VCaP (cell line): ENCODE data around the gene RNU2-1.
"Not testable (repeated sequence)": the region's sequence is repeated elsewhere in the genome, so short reads cannot be mapped to it uniquely, and the experiment has no call there.

Experiments used
- H3K27ac ChIP-seq: fragments of 450-650 bp; 2 replicates; pipeline ENCODE4 v1.5.1; 2017
- TF ChIP-seq, protein P1 (sequence below): fragments of 450-650 bp; conservative IDR thresholded peaks from 2 replicates; pipeline ENCODE4 v1.5.1; 2017; ENCODE audit warnings: mild to moderate bottlenecking, moderate library complexity

Gene RNU2-1

DNA sequence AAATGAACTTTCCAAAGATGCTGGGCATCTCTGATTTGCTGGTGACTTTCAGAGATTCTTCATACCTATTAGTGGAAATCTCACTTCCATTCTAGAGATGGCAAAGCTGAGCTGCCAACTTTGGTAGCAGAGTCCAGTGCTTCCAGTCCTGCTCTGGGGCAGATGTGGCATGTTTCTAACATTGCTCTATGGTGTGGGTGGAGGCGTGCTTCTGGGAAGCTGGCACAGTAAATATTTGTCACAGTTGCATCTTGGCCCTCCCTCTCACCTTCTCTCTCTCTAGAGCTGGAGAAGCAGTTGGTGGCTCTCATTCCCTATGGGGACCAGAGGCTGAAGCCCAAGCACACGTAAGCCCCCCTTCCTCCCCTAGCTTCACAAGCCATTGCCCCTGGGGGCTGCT lies 20.2 kb downstream of the RNU2-1 start:
- TF ChIP-seq, protein P1, sequence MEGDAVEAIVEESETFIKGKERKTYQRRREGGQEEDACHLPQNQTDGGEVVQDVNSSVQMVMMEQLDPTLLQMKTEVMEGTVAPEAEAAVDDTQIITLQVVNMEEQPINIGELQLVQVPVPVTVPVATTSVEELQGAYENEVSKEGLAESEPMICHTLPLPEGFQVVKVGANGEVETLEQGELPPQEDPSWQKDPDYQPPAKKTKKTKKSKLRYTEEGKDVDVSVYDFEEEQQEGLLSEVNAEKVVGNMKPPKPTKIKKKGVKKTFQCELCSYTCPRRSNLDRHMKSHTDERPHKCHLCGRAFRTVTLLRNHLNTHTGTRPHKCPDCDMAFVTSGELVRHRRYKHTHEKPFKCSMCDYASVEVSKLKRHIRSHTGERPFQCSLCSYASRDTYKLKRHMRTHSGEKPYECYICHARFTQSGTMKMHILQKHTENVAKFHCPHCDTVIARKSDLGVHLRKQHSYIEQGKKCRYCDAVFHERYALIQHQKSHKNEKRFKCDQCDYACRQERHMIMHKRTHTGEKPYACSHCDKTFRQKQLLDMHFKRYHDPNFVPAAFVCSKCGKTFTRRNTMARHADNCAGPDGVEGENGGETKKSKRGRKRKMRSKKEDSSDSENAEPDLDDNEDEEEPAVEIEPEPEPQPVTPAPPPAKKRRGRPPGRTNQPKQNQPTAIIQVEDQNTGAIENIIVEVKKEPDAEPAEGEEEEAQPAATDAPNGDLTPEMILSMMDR = no peak
- no peak overlapping the region for H3K27ac ChIP-seq

DNA sequence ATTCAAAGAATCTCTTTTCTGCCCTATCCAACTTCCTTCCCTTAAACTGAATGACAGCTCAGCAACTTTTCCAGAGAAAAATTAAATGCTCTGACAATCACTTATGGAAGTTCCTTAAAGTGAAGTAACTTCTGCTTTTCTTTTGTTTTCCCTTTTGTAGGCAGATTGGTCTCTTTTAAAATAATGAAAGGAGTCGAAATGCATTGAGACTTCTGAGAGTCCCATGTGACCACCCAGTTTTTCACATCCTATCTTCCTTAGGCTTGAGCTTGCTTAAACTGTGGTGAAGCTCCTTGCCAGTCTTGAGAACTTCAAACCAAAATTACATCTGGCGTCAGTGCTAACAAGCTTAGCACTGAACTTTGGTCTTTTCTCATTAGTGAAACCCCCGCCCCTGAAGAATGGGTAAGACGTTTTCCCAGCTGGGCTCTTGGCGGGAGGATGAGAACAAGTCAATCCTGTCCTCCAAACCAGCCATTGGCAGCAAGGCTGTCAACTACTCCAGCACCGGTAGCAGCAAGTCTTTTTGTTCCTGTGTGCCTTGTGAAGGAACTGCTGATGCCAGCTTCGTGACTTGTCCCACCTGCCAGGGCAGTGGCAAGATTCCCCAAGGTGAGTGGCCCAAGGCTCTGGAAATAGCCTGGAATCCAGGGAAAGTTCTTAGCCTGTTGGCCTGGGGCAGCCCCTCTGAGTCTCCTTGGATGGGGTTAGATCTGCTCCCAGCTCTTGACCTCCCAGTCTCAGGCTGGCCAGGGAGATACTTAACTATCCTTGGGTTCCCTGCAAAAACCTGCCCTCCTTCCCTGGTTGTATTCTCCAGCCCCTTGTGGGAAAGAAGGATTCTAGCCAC lies 20.9 kb downstream of the RNU2-1 start:
- H3K27ac ChIP-seq = no peak overlapping the region
- TF ChIP-seq, protein P1 = no peak

DNA sequence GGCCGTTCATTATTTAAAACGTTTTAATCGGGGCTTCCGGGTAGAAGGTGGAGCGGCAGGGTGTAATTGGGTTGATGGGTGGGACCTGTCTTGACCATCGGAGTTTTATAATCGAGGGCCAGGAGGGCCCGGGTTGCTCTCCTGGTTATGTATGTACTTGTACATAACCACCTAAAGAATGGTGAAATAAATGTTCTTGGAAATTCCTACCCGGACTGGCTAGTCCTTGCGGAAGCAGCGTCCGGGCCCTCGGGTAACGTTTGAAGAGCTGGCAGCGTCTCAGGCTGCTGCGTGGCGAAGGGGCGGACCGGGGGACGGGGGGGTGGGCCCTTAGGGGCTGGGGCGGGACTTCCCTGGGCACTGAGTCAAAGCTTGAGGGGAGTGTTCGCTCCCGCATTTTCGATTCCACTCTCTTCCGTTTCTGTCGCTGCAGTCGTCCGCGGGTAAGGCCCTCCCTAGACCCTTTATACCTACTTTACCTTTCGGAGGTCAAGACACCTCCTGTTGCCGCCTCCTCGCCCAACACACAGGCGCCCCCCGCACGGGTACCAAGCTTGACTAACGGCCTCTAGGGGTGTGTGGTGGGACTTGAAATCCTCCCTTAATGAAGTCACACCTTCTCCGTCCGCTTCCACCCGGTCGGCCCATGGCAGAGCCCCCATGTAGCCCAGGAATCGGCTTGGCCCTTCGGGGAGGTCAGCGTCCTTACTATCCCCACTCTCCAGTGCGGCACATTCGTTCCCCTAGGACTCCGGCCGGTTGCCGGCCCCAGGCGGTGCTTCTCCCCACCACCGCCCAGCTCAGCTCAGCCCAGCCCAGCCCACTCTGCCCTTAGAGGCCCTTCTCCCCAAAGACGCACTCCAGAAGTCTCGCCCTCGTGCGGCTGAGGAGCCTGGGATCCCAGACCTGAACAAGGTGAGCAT lies 22.0 kb downstream of the RNU2-1 start, which contains the start of gene TMEM106A:
TMEM106A (plus strand) TSS at position 396 of the 923 bp plus-strand sequence. CDS start 1,167 bp downstream, outside the sequence.
- no peak within 1 kb of the TSS for H3K27ac ChIP-seq
- TF ChIP-seq, protein P1 = no peak

DNA sequence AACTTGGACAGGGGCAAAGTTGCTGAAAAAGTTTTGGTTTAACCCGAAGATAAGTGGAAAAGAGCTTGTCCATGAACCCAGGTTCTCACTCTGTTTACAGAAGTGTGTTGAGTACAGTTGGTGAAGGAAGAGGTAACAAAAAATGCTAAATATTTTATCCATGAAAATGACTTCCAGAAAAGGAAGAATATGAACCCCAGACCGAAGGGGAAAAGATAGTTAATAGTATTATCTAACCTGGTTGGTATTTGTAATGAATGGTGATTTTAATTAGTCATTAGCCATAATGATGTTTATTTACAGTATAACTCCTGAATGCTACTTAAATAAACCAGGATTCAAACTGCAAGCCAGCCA lies 22.7 kb downstream of the RNU2-1 start:
- no peak overlapping the region for H3K27ac ChIP-seq
- TF ChIP-seq, protein P1 = no peak

DNA sequence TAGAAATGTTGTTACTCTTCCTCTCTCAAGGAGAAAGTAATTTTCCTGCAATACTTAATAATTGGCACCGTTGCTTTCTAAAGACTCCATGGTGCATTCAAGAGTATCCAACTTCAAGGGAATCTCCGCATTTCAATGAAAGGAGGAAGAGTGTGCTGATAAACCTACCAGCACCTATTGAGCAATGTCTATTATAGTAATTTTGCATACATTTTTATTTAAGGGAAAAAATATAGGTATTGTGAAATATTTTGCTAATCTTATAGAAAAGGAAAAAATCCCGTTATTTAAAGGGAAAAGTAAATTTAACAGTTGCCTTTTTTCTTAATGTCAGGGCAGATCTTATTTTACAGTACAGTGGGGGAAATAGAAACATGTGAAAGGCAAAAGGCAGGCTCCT lies 23.2 kb downstream of the RNU2-1 start:
- no peak overlapping the region for H3K27ac ChIP-seq
- TF ChIP-seq, protein P1 = no peak

DNA sequence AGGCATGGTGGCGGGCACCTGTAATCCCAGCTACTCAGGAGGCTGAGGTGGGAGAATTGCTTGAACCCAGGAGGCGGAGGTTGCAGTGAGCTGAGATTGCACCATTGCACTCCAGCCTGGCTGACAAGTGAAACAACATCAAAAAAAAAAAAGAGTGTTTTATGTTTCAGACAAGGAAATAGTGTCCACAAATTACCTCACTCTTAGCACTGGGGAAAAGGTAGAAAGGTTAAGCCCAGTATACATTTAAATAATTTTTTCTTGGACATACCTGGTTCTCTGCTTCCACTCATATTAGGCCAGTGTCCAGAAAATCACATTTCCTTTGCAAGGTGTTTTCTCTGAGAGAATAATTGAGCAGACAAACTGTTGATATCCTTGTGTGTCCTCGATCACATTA lies 30.8 kb downstream of the RNU2-1 start:
- not testable (repeated sequence) for H3K27ac ChIP-seq

DNA sequence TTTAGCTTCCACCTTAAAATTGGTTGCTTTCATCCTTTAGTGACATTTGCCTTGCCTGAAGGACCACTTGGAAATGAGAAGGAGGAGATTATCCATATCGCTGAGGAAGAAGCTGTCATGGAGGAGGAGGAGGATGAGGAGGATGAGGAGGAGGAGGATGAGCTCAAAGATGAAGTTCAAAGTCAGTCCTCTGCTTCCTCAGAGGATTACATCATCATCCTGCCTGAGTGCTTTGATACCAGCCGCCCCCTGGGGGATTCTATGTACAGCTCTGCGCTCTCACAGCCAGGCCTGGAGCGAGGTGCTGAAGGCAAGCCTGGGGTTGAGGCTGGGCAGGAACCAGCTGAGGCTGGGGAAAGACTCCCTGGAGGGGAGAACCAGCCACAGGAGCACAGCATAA lies 33.6 kb downstream of the RNU2-1 start:
- TF ChIP-seq, protein P1 = no peak
- no peak overlapping the region for H3K27ac ChIP-seq
